Globus pallidus (tissue), 1 donor: ENCODE measurements around the gene PKD1L1.
"Not testable (repeated sequence)": the region's sequence is repeated elsewhere in the genome, so short reads cannot be mapped to it uniquely, and the experiment has no call there.

Experiments
- DNase-seq: peaks from one replicate; pipeline ENCODE4 v3.0.0-alpha.2; 2015; ENCODE audit warnings: low spot score

Gene PKD1L1, protein sequence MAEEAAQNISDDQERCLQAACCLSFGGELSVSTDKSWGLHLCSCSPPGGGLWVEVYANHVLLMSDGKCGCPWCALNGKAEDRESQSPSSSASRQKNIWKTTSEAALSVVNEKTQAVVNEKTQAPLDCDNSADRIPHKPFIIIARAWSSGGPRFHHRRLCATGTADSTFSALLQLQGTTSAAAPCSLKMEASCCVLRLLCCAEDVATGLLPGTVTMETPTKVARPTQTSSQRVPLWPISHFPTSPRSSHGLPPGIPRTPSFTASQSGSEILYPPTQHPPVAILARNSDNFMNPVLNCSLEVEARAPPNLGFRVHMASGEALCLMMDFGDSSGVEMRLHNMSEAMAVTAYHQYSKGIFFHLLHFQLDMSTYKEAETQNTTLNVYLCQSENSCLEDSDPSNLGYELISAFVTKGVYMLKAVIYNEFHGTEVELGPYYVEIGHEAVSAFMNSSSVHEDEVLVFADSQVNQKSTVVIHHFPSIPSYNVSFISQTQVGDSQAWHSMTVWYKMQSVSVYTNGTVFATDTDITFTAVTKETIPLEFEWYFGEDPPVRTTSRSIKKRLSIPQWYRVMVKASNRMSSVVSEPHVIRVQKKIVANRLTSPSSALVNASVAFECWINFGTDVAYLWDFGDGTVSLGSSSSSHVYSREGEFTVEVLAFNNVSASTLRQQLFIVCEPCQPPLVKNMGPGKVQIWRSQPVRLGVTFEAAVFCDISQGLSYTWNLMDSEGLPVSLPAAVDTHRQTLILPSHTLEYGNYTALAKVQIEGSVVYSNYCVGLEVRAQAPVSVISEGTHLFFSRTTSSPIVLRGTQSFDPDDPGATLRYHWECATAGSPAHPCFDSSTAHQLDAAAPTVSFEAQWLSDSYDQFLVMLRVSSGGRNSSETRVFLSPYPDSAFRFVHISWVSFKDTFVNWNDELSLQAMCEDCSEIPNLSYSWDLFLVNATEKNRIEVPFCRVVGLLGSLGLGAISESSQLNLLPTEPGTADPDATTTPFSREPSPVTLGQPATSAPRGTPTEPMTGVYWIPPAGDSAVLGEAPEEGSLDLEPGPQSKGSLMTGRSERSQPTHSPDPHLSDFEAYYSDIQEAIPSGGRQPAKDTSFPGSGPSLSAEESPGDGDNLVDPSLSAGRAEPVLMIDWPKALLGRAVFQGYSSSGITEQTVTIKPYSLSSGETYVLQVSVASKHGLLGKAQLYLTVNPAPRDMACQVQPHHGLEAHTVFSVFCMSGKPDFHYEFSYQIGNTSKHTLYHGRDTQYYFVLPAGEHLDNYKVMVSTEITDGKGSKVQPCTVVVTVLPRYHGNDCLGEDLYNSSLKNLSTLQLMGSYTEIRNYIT (N-terminal part only)

DNA sequence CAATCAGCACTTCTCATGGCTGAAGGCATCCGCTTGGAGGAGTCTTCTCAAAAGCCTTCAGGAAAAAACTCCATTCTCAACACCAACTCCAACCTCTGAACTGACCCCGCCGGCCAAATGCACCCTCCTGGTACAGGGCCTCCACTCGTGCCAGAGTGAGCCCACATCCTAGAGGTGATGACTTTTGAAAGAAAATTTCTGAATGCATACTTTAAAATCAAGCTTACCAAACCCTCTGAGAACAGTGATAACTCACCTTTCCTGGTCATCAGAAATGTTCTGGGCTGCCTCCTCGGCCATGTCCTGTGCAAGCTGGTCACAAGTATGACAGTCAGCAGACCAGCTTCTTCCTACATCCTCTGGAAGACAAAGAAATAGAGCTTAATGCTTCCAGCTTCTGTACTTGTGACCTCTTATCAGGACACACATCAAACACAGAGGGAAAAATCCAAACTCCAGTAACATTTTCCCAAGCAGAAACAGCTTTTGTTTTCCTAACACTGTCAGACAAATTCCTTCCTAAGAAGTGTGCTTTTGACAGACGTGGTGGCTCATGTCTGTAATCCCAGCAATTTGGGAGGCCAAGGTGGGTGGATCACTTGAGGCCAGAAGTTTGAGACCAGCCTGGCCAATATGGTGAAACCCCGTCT, at the start of gene PKD1L1:
Gene PKD1L1 (minus strand): TSS at position 326 of the 650 bp plus-strand sequence. CDS start 26 bp downstream, at position 300.
- DNase-seq = no peak

DNA sequence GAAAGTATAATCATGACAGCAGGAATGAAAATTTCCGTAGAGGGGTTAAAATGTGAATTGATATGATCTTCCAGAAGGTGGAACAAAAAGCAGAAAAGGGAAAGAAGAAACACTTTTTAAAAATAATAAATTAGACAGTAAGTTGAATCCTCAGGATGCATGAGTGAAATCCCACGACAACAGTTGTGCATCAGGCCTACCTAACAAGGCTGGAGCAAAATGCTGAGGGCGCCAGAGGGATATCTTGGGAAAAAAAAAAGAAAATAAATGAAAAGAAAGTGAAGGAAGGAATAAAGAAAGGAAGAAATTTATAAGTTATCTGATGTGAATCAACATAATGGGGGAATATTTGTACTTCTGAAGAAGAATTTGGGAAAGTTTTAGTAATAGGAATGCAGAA, 44.2 kb upstream of the PKD1L1 start:
- DNase-seq = no peak

DNA sequence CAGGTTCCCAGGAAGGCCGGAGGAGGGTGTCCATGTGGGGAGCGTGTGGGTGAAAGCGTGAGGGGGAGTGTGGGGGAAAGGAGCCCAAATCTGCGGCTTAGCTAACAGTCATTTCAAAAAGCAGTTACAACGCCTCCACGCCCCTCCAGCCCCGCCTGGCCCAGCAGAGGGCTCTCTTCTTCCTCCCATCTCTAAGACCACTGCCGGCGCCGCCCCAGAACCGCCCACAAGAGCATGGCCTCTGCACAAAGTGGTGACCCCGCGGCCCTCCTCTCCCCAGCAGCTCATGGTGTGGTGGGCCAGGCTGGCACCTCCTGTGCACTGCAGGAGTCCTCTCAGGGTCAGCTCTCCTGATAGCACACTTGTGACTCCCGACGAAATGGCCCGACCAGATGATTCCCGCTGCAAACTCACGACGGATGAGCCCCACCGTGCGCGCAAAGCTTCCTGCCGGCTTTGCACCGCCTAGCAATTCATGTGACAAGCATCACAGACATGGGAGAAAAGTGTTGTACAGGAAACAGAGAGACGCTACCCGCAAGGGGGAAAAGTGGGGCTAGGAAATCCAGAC, 43.6 kb upstream of the PKD1L1 start:
- DNase-seq = peak; percentile 81

DNA sequence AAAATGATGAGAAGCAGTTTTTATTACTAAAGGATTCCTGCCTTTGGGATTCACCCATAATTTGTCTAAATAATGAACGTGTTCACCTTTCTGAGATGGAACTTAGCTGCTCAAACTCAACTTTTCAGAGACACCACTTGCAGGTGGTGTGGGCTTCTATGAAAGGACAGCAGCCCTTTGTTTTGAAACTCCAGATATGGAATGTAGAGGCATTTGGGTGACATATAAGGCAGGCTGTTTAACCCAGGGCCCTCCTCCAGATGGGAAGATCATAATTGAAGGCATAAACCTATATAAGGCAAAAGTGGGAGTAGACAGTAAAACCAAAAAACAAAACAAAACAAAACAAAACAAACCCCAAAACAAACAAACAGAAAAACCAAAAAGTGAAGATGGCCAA, 43.0 kb upstream of the PKD1L1 start:
- no peak for DNase-seq

DNA sequence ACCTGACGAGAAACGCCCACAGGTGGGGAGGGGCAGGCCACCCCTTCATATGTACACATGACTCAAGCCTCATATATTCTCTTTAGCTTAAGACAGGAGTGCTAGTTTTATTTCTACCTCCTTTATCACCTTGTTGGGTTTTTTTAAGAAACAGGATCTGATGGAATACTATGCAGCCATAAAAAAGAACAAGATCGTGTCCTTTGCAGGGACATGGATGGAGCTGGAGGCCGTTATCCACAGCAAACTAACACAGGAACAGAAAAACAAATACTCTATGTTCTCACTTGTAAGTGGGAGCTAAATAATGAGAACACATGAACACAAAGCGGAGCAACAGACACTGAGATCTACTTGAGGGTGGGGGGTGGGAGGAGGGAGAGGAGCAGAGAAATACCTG, 42.3 kb upstream of the PKD1L1 start:
- no peak for DNase-seq

DNA sequence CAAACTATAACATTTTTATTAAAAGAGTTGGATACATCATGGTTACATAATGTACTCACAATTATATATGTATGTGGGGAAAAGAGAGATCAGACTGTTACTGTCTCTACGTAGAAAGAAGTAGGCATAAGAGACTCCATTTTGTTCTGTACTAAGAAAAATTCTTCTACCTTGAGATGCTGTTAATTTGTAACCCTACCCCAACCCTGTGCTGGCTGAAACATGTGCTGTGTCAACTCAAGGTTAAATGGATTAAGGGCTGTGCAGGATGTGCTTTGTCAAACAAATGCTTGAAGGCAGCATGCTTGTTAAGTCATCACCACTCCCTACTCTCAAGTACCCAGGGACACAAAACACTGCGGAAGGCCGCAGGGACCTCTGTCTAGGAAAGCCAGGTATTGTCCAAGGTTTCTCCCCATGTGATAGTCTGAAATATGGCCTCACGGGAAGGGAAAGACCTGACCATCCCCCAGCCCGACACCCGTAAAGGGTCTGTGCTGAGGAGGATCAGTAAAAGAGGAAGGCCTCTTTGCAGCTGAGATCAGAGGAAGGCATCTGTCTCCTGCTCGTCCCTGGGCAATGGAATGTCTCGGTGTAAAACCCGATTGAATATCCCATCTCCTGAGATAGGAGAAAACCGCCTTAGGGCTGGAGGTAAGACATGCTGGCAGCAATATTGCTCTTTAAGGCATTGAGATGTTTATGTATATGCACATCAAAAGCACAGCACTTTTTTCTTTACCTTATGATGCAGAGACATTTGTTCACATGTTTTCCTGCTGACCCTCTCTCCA, 41.5 kb upstream of the PKD1L1 start:
- not testable (repeated sequence) for DNase-seq

DNA sequence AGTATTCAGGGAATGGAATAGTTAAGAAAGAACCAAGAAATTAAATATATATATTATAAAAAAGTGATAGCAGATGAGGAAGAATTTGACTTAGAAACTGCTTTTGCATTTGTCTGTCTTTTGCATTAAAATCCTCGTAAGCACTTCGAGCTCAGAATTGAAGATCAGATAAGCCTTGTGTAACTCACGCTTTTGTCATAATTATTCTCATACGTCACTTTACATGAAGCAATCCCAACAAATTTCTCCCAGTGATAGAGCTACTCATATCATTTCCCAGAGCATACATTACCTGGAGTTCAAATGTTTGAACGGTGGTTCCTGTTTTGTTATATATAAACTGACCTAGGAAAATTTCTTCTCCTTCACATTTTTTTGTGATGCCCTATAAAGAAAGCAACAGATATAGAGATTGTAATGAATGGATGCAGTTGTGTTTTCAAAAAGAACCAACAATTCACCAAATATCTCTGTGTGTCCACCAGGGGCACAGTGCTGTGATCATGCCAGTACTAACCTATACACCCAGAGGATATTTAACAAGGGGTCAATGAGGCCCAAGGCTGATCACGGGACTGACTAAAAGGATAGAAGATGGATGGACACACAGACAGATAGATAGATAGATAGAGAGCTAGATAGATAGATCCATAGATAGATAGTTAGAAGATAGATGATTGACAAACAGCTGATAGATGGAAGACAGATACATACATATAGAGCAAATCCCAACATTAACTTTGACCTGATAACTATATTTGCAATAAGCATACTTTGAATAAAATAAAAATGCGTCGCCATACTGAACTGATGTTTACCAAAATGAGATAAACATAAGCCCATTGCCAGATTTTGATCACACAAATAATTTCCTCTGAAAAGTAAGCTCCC, 40.5 kb upstream of the PKD1L1 start:
- no peak for DNase-seq

DNA sequence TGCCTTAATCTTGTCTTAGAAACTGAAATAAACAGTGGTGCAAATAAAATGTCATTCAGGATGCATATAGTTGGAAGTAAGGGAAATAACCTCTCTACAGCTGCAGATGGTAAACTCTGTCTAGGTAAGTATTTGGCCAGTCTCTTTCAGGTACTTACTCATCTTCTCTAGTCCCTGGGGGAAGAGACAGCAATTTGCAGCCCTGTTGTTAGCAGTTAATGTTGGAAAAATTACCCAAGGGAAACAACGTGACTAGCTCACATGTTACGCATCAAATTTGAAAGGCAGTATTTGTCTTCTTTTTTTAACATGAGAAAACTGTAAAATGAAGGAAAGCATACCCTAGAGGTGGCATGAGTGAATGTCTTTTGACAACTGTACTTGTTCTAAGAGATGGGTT, 34.3 kb upstream of the PKD1L1 start:
- DNase-seq = no peak

DNA sequence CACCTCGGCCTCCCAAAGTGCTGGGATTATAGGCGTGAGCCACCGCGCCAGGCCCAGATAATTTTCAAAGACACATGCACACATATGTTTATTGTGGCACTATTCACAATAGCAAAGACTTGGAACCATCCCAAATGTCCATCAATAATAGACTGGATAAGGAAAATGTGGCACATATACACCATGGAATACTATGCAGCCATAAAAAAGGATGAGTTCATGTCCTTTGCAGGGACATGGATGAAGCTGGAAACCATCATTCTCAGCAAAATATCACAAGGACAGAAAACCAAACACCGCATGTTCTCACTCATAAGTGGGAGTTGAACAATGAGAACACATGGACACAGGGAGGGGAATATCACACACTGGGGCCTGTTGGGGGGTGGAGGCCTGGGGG, 32.4 kb upstream of the PKD1L1 start:
- DNase-seq = not testable (repeated sequence)

DNA sequence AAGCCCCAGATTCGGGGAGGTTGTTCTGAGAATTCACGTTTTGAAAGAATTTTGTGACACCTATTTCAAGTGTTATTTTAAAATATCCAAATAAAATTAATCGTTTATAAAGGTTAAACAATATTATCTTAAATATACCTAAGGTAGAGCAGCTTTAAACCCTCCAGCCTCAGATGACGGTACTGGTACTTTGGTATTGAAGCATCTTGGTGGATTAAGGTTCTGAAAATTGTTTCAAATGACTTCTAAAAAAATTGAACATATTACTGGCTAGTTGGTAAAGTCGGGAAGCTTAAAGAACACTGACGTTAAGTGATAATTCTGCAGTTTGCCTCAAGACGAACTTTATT, 31.5 kb upstream of the PKD1L1 start:
- DNase-seq = no peak

DNA sequence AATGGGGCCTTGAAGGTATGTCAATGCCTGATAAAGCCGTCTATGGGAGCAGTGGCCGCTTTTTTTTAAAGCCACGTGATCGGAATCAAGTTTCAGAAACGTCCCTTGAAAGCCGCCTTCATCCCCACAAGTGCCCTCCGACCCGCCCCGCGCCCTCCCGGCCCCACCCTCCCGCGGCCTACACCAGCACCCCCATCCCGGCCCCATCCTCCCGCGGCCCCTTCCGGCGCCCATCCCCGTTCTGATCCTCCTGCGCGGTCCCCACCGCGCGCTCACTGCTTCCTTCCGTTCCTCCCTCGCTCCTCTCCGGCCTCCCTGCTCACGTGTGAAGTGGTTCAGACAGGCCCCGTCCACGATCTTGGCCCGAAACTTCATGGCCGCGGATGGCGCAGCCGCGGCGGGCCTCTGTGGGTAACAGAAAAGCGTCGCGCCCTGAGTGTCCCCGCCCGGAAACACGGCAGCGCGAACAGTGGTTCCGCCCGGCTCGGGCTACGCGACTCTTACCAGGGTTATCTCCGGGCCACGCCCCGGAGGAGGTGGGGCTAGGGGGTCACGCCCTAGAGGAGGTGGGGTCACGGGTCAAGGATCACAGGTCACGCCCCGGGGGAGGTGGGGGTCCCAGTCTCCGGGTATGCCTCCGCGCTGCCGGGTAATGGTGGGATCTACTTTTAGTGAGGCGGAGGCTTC, 31.0 kb upstream of the PKD1L1 start, which contains the start of gene HUS1:
Gene HUS1 (minus strand): TSS at position 471 of the 687 bp plus-strand sequence. CDS start 96 bp downstream, at position 375.
- peak; percentile 87 for DNase-seq

DNA sequence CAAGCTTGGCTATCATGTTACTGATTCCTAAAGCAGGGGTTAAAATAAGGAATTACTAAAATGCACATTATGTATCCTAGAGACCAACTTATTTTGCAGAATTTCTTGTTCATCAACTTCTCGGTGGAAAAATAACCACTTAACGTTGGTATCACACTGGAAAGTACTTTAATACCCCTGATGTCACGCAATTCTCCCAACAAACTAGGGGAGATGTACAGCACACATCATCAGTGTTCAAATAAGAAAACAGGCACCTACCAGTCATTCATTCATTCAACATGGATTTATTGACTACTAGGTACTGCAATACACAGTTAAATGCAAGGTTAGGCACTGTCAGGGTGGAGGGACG, 30.5 kb upstream of the PKD1L1 start:
- DNase-seq = no peak

DNA sequence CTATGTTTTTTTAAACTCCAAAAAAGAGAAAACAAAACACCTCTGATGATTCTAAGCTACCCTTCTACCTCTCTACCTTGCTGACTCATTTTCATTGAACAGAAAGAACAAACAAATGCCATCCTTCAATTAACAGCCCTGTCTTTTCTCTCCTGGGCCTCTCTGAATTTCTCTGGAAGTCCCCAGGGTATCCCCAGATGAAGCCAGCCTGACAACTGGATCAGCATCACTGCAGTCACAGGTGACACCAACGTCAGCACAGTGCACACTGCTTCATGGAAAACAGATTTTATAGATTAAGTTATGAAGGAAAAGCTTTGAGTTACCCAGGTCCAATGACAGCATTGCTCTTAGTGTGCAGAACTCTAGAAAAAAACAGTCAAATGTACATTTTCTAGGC, 25.5 kb upstream of the PKD1L1 start:
- no peak for DNase-seq

DNA sequence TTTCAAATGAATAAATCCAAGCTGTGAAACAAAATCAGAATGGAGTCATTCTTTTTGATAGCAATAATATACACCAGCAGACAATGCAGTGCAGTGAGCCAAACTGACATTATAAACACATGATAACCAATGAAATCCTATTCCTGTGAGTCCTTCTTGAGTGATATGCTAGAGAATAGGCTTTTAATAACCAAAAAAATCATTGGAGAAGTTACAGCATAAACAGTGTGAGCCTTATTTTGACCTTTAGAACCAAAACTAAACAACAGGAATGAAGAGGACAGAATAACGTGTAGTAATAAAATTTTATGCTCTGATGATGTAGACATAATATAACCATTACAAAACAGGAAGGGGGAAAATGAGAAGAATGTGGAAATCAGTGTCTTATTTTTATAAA, 22.5 kb upstream of the PKD1L1 start:
- no peak for DNase-seq

DNA sequence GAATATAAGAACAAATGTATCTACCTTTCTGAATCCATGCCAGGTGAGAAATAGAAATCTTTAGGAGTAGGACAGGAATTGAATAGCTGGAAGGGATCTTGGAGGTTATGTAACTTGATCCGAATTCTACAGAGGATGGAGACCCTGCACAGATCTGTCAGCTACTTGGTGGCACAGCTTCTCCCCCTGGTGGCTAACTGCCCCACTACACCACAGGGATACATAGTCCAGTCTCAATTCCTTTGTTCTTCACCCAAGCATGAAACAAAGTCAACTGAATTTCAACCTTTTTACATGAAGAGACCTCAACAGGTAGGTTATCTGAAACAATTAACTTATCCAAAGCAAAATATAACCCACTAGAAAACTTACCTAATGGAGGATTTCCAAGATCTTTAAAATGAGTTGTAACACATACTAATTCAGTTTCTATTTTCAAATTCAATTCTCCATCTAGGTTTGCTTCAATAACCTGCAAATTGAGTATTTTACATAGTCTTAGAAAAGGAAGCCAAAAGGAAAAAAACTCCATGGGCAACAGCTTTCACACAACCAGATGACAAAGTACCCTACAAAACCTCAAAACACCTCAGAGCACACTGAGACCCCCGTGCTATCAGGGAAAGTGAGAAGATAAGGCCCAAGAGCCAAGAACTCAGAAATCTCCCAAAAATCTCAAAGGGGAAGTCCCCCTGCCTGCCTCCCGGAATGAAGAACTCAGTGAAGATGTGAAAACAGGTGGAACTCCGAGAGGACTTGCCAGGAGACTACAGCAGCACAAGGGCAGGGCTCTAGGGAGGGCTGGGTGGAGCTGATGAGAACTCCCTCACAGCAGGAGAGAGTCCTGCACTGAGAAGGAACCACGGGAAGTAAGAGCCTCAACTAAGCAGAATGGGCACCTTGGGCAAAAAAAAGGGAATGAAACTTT, 20.8 kb upstream of the PKD1L1 start:
- peak; percentile 51 for DNase-seq

DNA sequence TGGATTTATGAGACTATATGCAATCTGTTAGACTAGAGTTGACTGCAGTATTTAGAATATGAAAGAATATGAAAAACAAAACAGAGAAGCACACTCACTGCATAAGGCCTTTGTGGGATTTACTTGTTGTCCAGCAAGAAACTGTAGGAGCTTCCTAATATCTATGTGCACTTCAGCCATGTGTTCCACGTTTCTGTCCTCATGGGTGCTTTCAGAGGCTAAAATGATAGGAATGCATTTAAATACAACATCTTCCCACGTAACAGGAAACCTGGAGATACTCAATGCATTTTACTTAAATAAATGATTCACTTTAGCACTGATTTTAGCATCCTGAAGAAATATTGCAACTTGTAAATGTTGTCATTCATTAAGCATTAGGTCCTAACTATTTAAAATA, 19.4 kb upstream of the PKD1L1 start:
- no peak for DNase-seq

DNA sequence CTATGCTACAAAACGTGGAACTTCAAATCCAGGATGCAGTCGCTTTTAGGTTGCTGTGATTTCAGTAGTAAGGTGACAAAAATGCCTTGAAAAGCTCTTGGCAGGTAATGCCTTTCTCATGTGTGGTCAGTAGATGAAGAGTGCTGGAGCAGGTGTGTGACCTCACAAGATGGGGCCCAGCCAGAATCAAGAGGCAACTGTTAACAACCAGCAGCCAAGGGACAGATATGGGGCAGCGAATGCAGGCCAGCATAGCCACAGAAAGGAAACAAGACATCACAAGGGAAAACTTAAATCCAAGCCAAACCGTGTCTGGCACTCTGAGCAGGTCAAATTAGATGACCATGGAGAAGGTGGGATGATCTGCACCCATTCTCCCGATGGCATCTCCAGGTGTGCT, 18.9 kb upstream of the PKD1L1 start:
- DNase-seq = no peak

DNA sequence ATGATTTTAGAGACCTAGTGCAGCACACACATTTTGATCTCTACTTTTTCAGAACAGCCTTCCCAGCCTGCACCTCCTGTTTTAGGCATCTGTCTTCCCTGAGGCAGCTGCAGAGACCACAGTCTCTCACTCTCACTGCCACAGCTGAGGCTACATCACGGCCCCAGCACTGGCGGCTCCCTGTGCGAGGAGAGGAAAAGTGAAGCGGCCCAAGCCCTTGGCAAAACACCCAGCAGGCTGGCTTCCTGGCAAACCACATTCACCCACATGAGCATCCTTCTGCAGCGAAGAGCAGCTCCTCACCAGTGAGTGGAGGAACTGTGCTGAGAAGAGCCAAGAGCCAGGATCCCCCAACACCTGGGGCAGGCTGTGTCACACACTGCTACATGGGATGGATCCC, 17.2 kb upstream of the PKD1L1 start:
- no peak for DNase-seq
